ENCODE measurements around the gene WDR7. TPM values are rescaled to one million over a fixed set of nuclear protein-coding genes. Genes with fewer than 3 reads are reported as not detected.
A peak's percentile ranks its signal among the peaks of the same experiment; 100 is the strongest.

WDR7 gene
- total and polyA plus RNA-seq, 2 of the 4 experiments (the other 2 are of a cell fraction) = 3.7 to 23.3 TPM

DNA sequence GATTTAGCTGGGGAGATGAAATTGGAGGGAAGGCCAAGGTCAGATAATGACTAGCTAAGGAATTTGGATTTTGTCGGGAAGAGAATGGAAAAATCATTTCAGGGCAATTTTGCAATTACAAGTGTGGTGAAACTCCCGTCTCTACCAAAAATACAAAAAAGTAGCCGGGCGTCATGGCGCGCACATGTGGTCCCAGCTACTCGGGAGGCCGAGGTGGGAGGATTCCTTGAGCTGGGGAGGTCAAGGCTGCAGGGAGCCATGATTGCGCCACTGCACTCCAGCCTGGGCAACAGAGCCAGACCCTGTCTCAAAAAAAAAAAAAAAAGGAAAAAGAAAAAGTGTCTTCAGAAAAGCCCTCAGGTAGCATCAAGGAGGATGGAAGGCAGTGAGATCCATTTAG, 11.6 kb upstream of the WDR7 start:
- ChIA-PET CTCF (no interaction called here), POLR2A (ENCODE audit: unreplicated experiment) (no interaction called here)
- no TSS peak for BruUV-seq (replicated peaks)
- H3K27me3 ChIP-seq (ENCODE audit: control insufficient read depth, insufficient read depth, low read length) = no peaks in the 10 kb centered on the region
- H2AK5ac ChIP-seq (ENCODE audit: low read depth, low read length) = no peak overlapping the region
- H2BK120ac ChIP-seq (ENCODE audit: low read depth, low read length) = no peak overlapping the region
- ATAC-seq (ENCODE audit: low read depth) (no peak), DNase-seq (no peak)
- H3K9ac ChIP-seq (ENCODE audit: low read depth, low read length) = no peak overlapping the region
- H4K20me1 ChIP-seq (ENCODE audit: insufficient read depth, low read length) = peaks cover 31% of the 10 kb centered on the region
- no peak overlapping the region for H3K23ac ChIP-seq (ENCODE audit: low read depth, low read length)
- H2BK5ac ChIP-seq (ENCODE audit: low read depth, low read length, poor library complexity, severe bottlenecking) = no peak overlapping the region
- H3K36me3 ChIP-seq (ENCODE audit: control insufficient read depth, insufficient read depth, low read length) = no peaks in the 10 kb centered on the region
- H4K5ac ChIP-seq (ENCODE audit: low read depth, low read length) = no peak overlapping the region
- no peak for TF ChIP-seq CTCF (conservative IDR thresholded peaks at IDR 0.05; ENCODE audit: low read depth, low read length)
- no peak for TF ChIP-seq ELK1 (IDR thresholded peaks at IDR 0.05; ENCODE audit: borderline replicate concordance, low read depth, low read length)
- no peak for TF ChIP-seq RAD21 (IDR thresholded peaks at IDR 0.05; ENCODE audit: low read length)
- H3K4me2 ChIP-seq (ENCODE audit: low read depth, low read length) = no peak overlapping the region
- H3K56ac ChIP-seq (ENCODE audit: extremely low read depth, insufficient read depth, low read length) = no peak overlapping the region
- peaks cover 0 to 17% of the 10 kb centered on the region in 2 experiments; a peak in 2 of 4 replicates for H3K79me1 ChIP-seq (ENCODE audit: low read depth in 1 of 2, low read length in 2 of 2)
- no peak overlapping the region for H2AFZ ChIP-seq (replicated peaks; ENCODE audit: low read length, poor library complexity)
- no peak overlapping the region for H3K18ac ChIP-seq (ENCODE audit: low read depth, low read length)
- H3K4me1 ChIP-seq (ENCODE audit: control insufficient read depth, insufficient read depth, low read length) = peaks cover 3% of the 10 kb centered on the region; the same call in 1 of the 2 replicates
- H3K4ac ChIP-seq (ENCODE audit: low read depth, low read length) = no peak overlapping the region
- H3K9me1 ChIP-seq (ENCODE audit: insufficient read depth, low read length) = no peaks in the 10 kb centered on the region
- no peak overlapping the region for H2BK20ac ChIP-seq (ENCODE audit: low read depth, low read length)
- no peak overlapping the region for H4K91ac ChIP-seq (ENCODE audit: insufficient read depth, low read depth, low read length)
- H3K27ac ChIP-seq (ENCODE audit: insufficient read depth, low read length) = no peak overlapping the region
- no peak overlapping the region for H2AK9ac ChIP-seq (replicated peaks; ENCODE audit: low read depth, low read length, poor library complexity)
- no peak overlapping the region for H3K14ac ChIP-seq (replicated peaks; ENCODE audit: low read depth, low read length)
- no CpG with 5 or more reads among the region's 9 CpGs for WGBS, 2 experiments (ENCODE audit: extremely low coverage in 2 of 2, insufficient read length in 1 of 2)
- H4K8ac ChIP-seq (ENCODE audit: low read depth in 2 of 2, low read length in 2 of 2) = peak overlapping the region; percentile 23 to 89; a peak in 2 of 4 replicates
- dilution Hi-C loops (cut with HindIII; ENCODE audit: low sequenced_read_pairs, unreplicated experiment) = no loop called here
- in situ Hi-C loops (cut with MboI; ENCODE audit: low sequenced_read_pairs) = no loop called here
- no peaks in the 10 kb centered on the region for H3K9me3 ChIP-seq (ENCODE audit: control insufficient read depth, insufficient read depth, low read length)
- intact Hi-C loops (cut with micrococcal nuclease) = no loop called here
- no peak overlapping the region for H2BK15ac ChIP-seq (ENCODE audit: low read depth, low read length)
- no peak overlapping the region for H3K4me3 ChIP-seq (ENCODE audit: insufficient read depth, low read depth, low read length)
